Bone marrow (tissue), 2 donors: ENCODE measurements around the gene ACAD9.

ENCODE experiments used
- DNase-seq, 2 donors: peaks; one replicate each; lab custom pipeline; 2025; lab: John Stamatoyannopoulos, UW

ACAD9 gene

GRCh38 chr3:128935922-128936321 is 56.5 kb downstream of the ACAD9 start:
- DNase-seq = no peak

DNA sequence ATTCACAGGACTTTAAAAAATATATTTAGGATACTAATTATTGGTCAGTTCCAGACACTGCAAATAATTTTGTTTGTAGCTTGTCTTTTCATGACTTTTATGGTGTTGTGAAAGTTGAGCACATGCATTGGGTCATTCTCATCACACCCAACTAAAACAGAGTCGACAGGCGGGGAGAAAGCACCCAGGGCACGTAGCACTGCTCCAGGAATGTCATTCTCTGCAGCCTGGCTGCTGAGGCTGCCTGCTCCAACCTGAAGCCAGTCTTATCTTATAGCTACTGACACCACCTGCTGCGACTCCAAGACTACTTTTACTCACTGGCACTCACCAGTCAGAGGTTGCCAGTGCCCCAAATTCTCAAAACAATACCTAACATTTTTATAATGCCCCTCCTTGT is 56.9 kb downstream of the ACAD9 start:
- no peak for DNase-seq

DNA sequence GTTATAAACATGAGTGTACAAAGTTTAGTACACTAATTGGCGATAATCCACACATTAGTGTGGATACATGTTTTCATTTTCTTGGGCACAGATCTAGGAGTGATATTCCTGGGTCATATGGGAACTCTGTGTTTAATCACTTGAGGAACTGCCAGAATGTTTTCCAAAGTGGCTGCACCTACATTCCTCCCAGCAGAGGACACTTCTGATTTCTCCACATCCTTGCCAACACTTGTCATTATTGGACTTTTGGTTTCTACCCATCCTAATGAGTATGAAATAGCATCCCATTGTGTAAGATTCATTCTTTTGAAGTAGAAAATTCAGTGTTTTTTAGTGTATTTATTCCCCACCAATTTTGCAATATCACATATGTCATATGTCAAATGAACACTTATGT is 60.8 kb downstream of the ACAD9 start:
- no peak for DNase-seq

GRCh38 chr3:128942161-128942952 is 62.9 kb downstream of the ACAD9 start:
- DNase-seq = no peak

DNA sequence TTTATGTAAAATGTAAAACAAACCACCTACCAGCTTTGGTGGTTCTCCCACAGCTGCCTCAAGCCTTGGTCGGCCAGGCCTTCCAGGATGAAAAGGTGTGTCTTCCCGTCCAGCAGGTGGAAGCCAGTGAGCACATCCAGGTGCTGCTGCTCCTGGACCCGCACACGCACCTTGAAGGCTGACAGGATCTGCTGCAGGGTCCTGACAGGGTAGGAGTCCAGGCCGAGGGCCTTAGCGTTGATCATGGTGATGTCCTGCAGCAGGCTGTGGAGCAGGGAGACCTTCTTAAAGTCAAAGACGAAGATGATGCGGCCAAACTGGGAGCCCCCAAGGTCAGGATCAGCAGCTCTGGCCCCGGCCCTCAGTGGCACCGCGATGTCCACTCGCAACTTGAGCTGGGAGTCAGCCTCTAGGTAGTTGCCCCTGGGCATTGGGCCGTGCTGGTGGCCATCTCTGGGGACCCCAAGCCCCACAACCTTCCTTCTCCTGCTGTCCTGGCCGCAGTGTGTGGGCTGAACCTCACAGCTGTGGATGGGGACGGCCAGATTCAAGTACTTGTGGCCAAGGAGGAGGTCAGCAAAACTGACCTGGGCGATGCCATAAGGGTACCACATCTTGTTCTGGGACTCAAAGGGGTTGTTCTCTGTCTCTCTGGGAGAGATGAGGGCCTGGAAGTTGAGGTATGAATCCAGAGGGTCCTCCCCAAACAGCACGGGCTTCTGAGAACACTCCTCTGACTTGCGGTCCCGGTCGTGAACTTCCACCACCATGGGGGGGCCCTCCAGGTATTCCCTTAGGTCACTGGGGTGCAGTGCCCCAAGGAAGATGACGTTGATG is 65.8 kb downstream of the ACAD9 start:
- DNase-seq = no peak

DNA sequence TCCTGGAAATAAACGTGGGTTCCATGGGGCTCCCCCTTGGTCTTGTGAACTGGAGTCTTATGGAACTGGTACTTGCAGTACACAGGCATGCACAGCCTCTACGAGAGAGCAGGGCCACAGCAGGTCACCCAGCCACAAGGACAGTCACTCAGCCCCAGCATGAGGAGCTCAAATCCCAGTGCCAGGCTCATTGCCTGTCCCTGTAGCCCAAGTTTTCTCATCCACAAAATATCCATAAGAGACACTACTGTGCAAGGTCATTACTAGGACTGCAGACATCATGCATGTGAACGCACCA is 66.4 kb downstream of the ACAD9 start:
- no peak for DNase-seq

DNA sequence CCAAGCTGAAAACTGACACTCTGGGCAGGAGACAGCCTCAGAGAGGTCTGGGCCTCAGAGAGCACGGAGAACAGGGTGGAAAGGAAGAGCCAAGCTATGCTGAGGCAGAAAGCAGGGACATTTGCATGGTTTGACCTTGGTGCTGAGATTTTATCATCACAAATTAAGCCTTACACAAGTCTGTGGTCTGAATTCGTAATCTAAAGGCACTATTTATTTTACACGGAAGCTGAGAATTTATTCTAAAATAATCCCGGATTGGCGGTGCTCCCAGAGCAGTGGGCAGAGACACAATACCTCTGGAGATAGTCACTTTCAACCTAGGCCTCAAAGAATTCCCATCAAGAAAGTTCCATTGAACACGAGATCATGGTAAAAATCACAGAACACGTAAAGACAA is 67.0 kb downstream of the ACAD9 start:
- no peak for DNase-seq

- DNase-seq = no peak
Observed at GRCh38 chr3:128949158-128949557, 69.7 kb downstream of the ACAD9 start.

GRCh38 chr3:128950223-128950938 is 71.0 kb downstream of the ACAD9 start:
- no peak for DNase-seq

DNA sequence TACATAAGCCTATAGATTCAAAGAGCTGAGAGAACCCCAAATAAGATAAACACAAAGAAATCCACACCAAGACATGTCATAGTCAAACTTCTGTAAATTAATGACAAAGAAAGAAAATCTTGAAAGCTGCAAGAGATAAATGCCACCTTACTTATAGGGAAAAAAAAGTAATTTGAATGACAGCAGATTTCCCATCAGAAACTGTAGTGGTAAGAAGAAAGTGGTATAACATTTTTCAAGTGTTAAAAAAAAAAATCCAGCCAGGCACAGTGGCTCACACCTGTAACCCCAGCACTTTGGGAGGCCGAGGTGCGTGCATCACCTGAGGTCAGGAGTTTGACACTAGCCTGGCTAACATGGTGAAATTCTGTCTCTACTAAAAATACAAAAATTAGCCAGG is 77.0 kb downstream of the ACAD9 start:
- no peak for DNase-seq
